Measurements from ENCODE around the gene ZFAND3.

DNA sequence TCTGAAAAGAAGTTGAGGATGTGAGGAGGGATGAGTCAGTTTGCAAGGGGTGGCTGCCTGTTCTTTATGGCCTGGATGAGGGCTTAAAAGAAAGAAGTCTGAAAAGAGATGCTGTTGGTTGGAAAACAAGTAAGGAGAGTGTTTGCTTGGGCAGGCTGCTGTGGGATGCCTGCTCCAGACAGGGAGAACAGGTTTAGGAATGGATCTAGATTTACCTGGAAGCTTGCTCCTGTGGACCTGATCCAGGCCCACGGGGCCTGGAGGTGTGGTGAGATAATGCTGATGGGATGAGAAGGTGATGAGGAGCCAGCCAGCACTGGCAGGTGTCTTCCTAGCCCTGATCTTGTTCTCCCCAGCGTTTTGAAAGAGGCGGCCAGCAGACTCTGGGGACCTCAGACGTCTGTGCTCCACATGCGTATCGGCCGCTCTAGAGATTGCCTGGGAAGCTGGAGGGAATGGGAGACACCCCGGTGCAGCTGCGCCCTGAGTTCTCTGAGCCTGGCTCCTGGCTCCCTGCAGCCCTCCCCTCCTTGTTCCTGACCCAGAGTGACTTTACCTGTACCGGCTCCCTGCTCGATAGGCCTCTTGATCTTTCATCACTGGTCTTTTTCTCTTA, 331.3 kb downstream of the ZFAND3 start:
- TF ChIP-seq, protein P1, sequence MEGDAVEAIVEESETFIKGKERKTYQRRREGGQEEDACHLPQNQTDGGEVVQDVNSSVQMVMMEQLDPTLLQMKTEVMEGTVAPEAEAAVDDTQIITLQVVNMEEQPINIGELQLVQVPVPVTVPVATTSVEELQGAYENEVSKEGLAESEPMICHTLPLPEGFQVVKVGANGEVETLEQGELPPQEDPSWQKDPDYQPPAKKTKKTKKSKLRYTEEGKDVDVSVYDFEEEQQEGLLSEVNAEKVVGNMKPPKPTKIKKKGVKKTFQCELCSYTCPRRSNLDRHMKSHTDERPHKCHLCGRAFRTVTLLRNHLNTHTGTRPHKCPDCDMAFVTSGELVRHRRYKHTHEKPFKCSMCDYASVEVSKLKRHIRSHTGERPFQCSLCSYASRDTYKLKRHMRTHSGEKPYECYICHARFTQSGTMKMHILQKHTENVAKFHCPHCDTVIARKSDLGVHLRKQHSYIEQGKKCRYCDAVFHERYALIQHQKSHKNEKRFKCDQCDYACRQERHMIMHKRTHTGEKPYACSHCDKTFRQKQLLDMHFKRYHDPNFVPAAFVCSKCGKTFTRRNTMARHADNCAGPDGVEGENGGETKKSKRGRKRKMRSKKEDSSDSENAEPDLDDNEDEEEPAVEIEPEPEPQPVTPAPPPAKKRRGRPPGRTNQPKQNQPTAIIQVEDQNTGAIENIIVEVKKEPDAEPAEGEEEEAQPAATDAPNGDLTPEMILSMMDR (conservative IDR thresholded peaks at IDR 0.05; ENCODE audit: low read length): no peak
- no peak for TF ChIP-seq EZH2phosphoT487 (IDR thresholded peaks at IDR 0.05; ENCODE audit: borderline replicate concordance, low read depth, low read length)

Data from OCI-LY7 (cell line).